ENCODE measurements around the gene RPL37.

The RPL37 gene

GRCh38 chr5:40780858-40781257, 54.2 kb downstream of the RPL37 start (continued):
- no peak for TF ChIP-seq ZNF571 (tag by site-specific recombination; IDR thresholded peaks at IDR 0.05)
- no peak for TF ChIP-seq SETDB1 (IDR thresholded peaks at IDR 0.05; ENCODE audit: insufficient read length, low read length)
- TF ChIP-seq ZNF174 (tag by site-specific recombination; IDR thresholded peaks at IDR 0.05) = no peak
- no peak for TF ChIP-seq ZNF354C (tag by site-specific recombination; IDR thresholded peaks at IDR 0.05; ENCODE audit: borderline replicate concordance, low read depth)
- TF ChIP-seq ZSCAN5A (tag by site-specific recombination; IDR thresholded peaks at IDR 0.05) = no peak
- TF ChIP-seq ZBTB7A (tag by site-specific recombination; IDR thresholded peaks at IDR 0.05; ENCODE audit: low read depth) = no peak
- no peak for TF ChIP-seq ZNF600 (tag by site-specific recombination; IDR thresholded peaks at IDR 0.05)
- TF ChIP-seq ZNF510 (tag by site-specific recombination; IDR thresholded peaks at IDR 0.05; ENCODE audit: insufficient replicate concordance) = no peak
- TF ChIP-seq ZNF776 (tag by site-specific recombination; IDR thresholded peaks at IDR 0.05; ENCODE audit: borderline replicate concordance) = no peak
- no peak for TF ChIP-seq ZNF777 (tag by site-specific recombination; IDR thresholded peaks at IDR 0.05; ENCODE audit: borderline replicate concordance)

- Histone ChIP-seq H3K9me3 (ENCODE audit: control insufficient read depth, insufficient read depth, low read depth, low read length) (no peaks in the 10 kb centered on the region), H3K27ac (ENCODE audit: extremely low read depth, low read depth, low read length) (no peak overlapping the region), H3K4me1 (ENCODE audit: control insufficient read depth, insufficient read depth, low read length) (peaks cover 16% of the 10 kb centered on the region), H3K36me3 (ENCODE audit: control insufficient read depth in 2 of 2, insufficient read depth in 1 of 2, low read length in 2 of 2) (peaks cover 14 to 16% of the 10 kb centered on the region in 2 experiments), H3K4me3 (ENCODE audit: low read depth, low read length) (no peak overlapping the region)
- ChIA-PET POLR2A (no interaction called here), CTCF (no interaction called here)
- no peak for TF ChIP-seq ZNF280C (tag by site-specific recombination; IDR thresholded peaks at IDR 0.05)
- TF ChIP-seq AEBP2 (tag by site-specific recombination; IDR thresholded peaks at IDR 0.05; ENCODE audit: borderline replicate concordance) = no peak
- no peak for TF ChIP-seq ZNF23 (tag by site-specific recombination; IDR thresholded peaks at IDR 0.05; ENCODE audit: borderline replicate concordance)
- TF ChIP-seq ZNF792 (tag by site-specific recombination; IDR thresholded peaks at IDR 0.05) = no peak
- no peak for TF ChIP-seq ZNF114 (tag by site-specific recombination; IDR thresholded peaks at IDR 0.05)
- no peak for TF ChIP-seq ZNF274 (IDR thresholded peaks at IDR 0.05; ENCODE audit: low read length)
- TF ChIP-seq ZNF274 (tag by site-specific recombination; IDR thresholded peaks at IDR 0.05; ENCODE audit: borderline replicate concordance) = no peak
- TF ChIP-seq TCF7L2 (IDR thresholded peaks at IDR 0.05; ENCODE audit: borderline replicate concordance, low read depth, low read length) = no peak
- TF ChIP-seq ZNF223 (tag by site-specific recombination; IDR thresholded peaks at IDR 0.05) = no peak
- TF ChIP-seq ZNF202 (tag by site-specific recombination; IDR thresholded peaks at IDR 0.05; ENCODE audit: borderline replicate concordance) = no peak
- no peak for TF ChIP-seq ZNF654 (tag by site-specific recombination; IDR thresholded peaks at IDR 0.05; ENCODE audit: low read depth)
Measured at GRCh38 chr5:40780199-40780598, 54.8 kb downstream of the RPL37 start.

All from HEK293 (cell line).